ENCODE data around the gene DIABLO.

Gene DIABLO

GRCh38 chr12:122243965-122244364 lies 18.1 kb upstream of the DIABLO start:
- Histone ChIP-seq H3K4me2 (ENCODE audit: low read depth, low read length, poor library complexity, severe bottlenecking) (no peak overlapping the region), H3K9ac (ENCODE audit: low read length) (no peak overlapping the region), H3K27ac (ENCODE audit: low read depth, low read length) (no peak overlapping the region), H3K4me3 (ENCODE audit: insufficient read depth, low read length, poor library complexity, severe bottlenecking) (no peak overlapping the region), H3K79me2 (ENCODE audit: insufficient read depth, low read length) (no peaks in the 10 kb centered on the region), H2AFZ (ENCODE audit: low read depth, low read length, severe bottlenecking) (no peak overlapping the region), H3F3A (ENCODE audit: insufficient read depth) (no peaks in the 10 kb centered on the region), H4K20me1 (ENCODE audit: low read depth, low read length) (no peaks in the 10 kb centered on the region), H3K9me3 (ENCODE audit: insufficient read depth, low read length) (no peaks in the 10 kb centered on the region), H3K36me3 (ENCODE audit: low read length) (no peaks in the 10 kb centered on the region), H3K27me3 (ENCODE audit: low read length) (no peaks in the 10 kb centered on the region), H3K9me2 (replicated peaks; ENCODE audit: insufficient read depth, low read length) (no peaks in the 10 kb centered on the region)
- no peak for TF ChIP-seq EZH2phosphoT487 (conservative IDR thresholded peaks at IDR 0.05; ENCODE audit: low read length)
- TF ChIP-seq CTCF (IDR thresholded peaks at IDR 0.05; ENCODE audit: insufficient read depth, low read length, poor library complexity, severe bottlenecking): no peak

- no peaks in the 10 kb centered on the region for H3K9me3 ChIP-seq (ENCODE audit: insufficient read depth, low read length)
- TF ChIP-seq CTCF (IDR thresholded peaks at IDR 0.05; ENCODE audit: insufficient read depth, low read length, poor library complexity, severe bottlenecking): no peak
- no peak for TF ChIP-seq EZH2phosphoT487 (conservative IDR thresholded peaks at IDR 0.05; ENCODE audit: low read length)
- no peak overlapping the region for H3K27ac ChIP-seq (ENCODE audit: low read depth, low read length)
- no peak overlapping the region for H2AFZ ChIP-seq (ENCODE audit: low read depth, low read length, severe bottlenecking)
- H3K36me3 ChIP-seq (ENCODE audit: low read length): no peaks in the 10 kb centered on the region
- no peaks in the 10 kb centered on the region for H3K9me2 ChIP-seq (replicated peaks; ENCODE audit: insufficient read depth, low read length)
- no peaks in the 10 kb centered on the region for H3K79me2 ChIP-seq (ENCODE audit: insufficient read depth, low read length)
- H4K20me1 ChIP-seq (ENCODE audit: low read depth, low read length): no peaks in the 10 kb centered on the region
- H3K4me2 ChIP-seq (ENCODE audit: low read depth, low read length, poor library complexity, severe bottlenecking): no peak overlapping the region
- no peak overlapping the region for H3K4me3 ChIP-seq (ENCODE audit: insufficient read depth, low read length, poor library complexity, severe bottlenecking)
- H3K9ac ChIP-seq (ENCODE audit: low read length): no peak overlapping the region
- no peaks in the 10 kb centered on the region for H3K27me3 ChIP-seq (ENCODE audit: low read length)
- no peaks in the 10 kb centered on the region for H3F3A ChIP-seq (ENCODE audit: insufficient read depth)
These were observed 13.0 kb upstream of the DIABLO start for GRCh38 chr12:122238861-122239260.

DNA sequence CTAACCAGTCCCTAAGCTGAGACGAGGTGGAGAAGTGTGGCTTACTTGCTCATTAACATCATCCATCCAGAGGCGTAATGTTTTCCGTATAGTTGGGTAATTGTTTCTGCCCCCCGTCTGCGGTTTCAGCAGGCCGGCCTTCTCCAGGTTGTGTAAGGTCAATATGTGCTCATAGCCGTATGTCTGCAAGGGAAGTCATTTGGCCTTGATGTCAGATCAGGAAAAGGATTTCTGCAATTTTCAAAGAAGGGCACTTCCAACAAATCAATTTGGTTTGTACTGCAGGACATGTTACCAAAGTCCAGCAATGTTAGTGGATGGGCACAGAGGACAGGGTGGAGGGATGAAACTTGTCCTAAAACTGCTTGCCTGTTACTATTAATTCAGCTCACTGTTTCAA lies 9.9 kb upstream of the DIABLO start:
- no peak overlapping the region for H3K9ac ChIP-seq (ENCODE audit: low read length)
- H3K4me3 ChIP-seq (ENCODE audit: insufficient read depth, low read length, poor library complexity, severe bottlenecking): no peak overlapping the region
- no peaks in the 10 kb centered on the region for H3K9me2 ChIP-seq (replicated peaks; ENCODE audit: insufficient read depth, low read length)
- H3K36me3 ChIP-seq (ENCODE audit: low read length): peaks cover 2% of the 10 kb centered on the region; the same call in 1 of the 2 replicates
- no peak overlapping the region for H3K4me2 ChIP-seq (ENCODE audit: low read depth, low read length, poor library complexity, severe bottlenecking)
- no peak for TF ChIP-seq EZH2phosphoT487 (conservative IDR thresholded peaks at IDR 0.05; ENCODE audit: low read length)
- TF ChIP-seq CTCF (IDR thresholded peaks at IDR 0.05; ENCODE audit: insufficient read depth, low read length, poor library complexity, severe bottlenecking): no peak
- no peak overlapping the region for H3K27ac ChIP-seq (ENCODE audit: low read depth, low read length)
- no peaks in the 10 kb centered on the region for H3K79me2 ChIP-seq (ENCODE audit: insufficient read depth, low read length)
- no peak overlapping the region for H2AFZ ChIP-seq (ENCODE audit: low read depth, low read length, severe bottlenecking)
- H3F3A ChIP-seq (ENCODE audit: insufficient read depth): no peaks in the 10 kb centered on the region
- no peaks in the 10 kb centered on the region for H3K27me3 ChIP-seq (ENCODE audit: low read length)
- H3K9me3 ChIP-seq (ENCODE audit: insufficient read depth, low read length): no peaks in the 10 kb centered on the region
- no peaks in the 10 kb centered on the region for H4K20me1 ChIP-seq (ENCODE audit: low read depth, low read length)
